HG02870 (cell line): ENCODE measurements around the gene WNK2.
"Not testable (repeated sequence)": the region's sequence is repeated elsewhere in the genome, so short reads cannot be mapped to it uniquely, and the experiment has no call there.

ENCODE experiments used
- ATAC-seq: cut with Tn5 transposase; IDR thresholded peaks from one replicate; pipeline ENCODE4 v1.9.1; 2021; ENCODE audit warnings: mild to moderate bottlenecking, moderate library complexity; ENCODE audit not compliant: unreplicated experiment

The WNK2 gene

GRCh38 chr9:93233033-93233432 is 49.1 kb downstream of the WNK2 start:
- no peak for ATAC-seq

DNA sequence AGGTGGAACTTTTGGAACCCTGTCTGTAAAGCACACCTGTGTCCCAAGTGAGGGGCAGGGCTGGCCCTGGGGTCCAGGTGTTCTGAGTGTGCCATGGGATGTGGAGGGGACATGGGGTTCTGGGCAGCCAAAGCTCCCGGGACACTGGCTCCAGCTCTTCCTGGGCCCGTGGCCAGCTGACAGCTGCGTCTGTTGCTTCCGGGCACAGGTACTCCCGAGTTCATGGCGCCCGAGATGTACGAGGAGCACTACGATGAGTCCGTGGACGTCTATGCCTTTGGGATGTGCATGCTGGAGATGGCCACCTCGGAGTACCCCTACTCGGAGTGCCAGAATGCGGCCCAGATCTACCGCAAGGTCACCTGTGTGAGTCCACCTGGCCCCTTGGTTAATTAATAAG is 50.7 kb downstream of the WNK2 start:
- no peak for ATAC-seq

GRCh38 chr9:93235300-93235960 is 51.5 kb downstream of the WNK2 start:
- ATAC-seq, result no peak

GRCh38 chr9:93236541-93237206 is 52.7 kb downstream of the WNK2 start:
- no peak for ATAC-seq

- ATAC-seq, result no peak
Observed at GRCh38 chr9:93237540-93237939, 53.6 kb downstream of the WNK2 start.

DNA sequence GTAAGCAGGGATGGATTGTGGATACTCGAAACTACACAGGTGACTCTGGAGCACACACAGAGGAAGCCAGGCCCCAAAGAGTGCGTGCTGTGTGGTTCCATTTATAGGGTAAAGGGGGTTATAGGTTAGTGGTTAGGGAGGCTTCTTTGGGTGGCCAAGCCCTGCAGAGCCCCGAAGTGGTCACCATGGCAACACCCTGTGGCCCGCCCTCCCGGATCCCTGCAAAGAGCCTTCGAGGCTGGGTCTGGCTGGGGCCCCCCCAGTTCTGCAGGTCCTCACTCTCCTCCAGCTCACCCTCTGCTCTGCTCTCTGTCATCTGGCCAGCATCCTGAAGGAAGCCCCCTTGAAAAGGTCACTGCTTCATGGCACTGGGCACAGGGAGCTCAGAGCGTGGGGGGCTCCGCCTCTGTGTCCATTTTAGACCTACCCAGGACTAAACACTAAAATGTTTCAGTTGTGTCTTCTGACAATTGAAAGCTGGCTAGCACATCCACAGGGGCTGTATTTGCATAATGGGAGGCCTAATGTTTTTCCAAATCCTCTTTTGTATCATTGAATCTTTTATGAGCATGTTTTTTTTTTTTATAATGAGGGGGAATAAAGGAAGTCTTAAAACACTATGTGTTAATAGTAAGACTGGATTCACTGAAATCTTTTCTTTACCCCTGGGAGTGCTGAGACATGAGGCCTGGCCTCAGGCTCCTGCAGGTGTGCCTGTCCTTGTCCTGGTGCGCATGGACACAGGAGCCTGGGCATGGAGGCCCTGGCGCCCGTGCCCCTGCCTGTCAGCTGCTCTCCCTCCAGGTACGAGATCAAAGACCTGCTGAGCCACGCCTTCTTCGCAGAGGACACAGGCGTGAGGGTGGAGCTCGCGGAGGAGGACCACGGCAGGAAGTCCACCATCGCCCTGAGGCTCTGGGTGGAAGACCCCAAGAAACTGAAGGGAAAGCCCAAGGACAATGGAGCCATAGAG is 55.3 kb downstream of the WNK2 start:
- ATAC-seq, result no peak

GRCh38 chr9:93240891-93241334 is 57.0 kb downstream of the WNK2 start:
- ATAC-seq, result no peak

DNA sequence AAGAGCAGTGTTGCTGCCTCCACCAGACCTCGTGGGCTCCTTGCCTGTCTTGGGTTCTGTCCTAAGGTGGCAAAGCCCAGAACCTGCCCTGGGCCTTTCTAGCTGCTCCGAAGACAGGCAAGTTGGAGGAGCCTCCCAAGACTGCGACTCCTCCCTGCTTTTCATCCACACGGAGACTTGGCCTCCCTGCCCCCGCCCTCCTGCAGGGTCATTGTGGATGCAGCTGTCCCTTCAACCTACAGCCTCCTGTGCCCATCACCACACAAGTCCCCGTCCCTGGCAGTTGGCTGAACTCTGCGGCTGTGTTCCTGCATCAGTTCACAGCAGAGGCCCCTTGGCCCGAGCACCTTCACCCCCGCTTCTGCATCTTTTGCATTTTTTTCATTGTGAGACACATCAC is 59.2 kb downstream of the WNK2 start:
- no peak for ATAC-seq

- no peak for ATAC-seq
Observed at GRCh38 chr9:93244101-93244500, 60.2 kb downstream of the WNK2 start.

GRCh38 chr9:93244510-93245436 is 60.8 kb downstream of the WNK2 start:
- no peak for ATAC-seq

- no peak for ATAC-seq
Observed at GRCh38 chr9:93245437-93245970, 61.6 kb downstream of the WNK2 start.

GRCh38 chr9:93246111-93246510 is 62.2 kb downstream of the WNK2 start:
- no peak for ATAC-seq

- no peak for ATAC-seq
Observed at GRCh38 chr9:93246526-93246925, 62.6 kb downstream of the WNK2 start.

DNA sequence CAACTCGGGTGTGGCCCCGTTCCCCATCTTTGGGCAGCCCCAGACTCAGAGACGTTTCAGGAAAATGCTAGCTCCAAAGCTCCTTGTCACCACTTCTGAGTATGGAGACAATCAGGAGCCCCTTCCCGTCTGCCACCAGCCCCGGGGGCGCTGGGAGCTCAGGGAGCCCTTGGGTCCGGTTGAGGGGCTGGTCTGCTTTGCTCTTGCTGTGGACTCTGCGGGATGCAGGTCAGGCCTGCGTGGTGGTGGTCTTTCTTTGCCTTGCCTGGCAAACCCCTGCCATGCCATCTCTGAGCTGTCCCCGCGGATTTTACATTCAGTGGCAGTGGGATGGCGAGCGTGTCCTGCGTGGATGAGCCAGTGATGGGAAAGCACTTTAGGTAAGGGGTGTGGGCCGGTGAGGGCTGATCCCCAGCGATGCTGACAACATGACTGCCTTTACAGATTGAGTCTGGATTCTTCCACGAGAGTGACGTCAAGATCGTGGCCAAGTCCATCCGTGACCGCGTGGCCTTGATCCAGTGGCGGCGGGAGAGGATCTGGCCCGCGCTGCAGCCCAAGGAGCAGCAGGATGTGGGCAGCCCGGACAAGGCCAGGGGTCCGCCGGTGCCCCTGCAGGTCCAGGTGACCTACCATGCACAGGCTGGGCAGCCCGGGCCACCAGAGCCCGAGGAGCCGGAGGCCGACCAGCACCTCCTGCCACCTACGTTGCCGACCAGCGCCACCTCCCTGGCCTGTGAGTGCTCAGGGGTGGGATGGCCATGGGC is 63.3 kb downstream of the WNK2 start:
- ATAC-seq, result no peak

- no peak for ATAC-seq
Observed at GRCh38 chr9:93247892-93248291, 64.0 kb downstream of the WNK2 start.

DNA sequence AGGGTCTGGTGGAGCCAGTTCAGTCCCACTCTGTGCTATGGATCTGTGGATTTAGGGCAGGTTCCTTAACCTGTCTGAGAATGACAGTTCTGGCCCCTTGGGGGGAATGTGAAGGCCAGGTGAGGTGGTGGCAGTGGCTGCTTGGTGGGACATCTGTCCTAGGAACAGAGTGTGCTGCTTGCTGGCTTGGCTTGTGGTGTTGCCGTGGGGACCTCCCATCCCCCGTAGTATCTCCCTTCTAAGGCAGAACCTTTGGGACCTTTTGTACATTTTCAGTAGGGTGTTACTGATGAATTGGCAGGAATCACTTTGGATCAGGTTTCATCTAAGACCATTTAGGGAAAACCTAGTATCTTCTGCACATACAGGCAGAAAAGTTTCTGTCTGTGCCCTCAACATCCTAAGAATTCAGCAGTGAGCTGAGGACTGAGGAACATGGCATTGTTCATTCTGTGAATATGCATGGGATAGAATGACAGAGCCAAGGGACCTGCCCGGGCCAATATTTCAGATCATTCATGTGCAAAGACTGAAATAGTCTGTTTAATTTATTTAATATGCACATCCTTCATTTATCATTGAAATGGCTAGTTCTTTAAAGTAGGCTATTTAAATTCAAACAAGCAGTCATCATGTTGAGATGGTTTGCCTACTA is 64.6 kb downstream of the WNK2 start:
- no peak for ATAC-seq

DNA sequence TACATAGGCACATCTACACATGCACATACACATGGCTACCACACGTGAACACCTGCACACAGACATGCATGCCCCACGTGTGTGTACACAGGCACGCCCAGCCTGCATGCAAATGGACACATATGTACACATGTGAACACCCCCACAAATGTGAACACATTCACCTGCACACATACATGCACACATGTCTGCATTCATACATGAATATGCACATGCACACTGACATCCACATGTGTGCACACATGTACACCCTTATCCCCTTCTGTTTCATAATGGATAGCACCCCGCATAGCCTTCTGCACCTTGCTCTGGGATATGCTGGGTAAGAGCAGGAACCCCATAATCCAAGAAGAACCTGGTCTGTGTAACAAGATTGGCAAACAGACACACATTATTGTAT is 66.2 kb downstream of the WNK2 start:
- ATAC-seq, result no peak

DNA sequence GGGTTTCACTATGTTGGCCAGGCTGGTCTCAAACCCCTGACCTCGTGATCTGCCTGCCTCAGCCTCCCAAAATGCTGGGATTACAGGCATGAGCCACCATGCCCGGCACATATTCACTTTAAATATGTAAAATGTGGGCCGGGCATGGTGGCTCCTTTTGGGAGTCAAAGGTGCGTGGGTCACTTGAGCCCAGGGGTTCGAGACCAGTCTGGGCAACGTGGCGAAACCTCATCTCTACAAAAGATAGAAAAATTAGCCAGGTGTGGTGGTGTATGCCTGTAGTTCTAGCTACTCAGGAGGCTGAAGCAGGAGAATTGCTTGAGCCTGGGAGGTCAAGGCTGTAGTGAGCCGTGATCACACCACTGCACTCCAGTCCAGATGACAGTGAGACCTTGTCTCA is 67.4 kb downstream of the WNK2 start:
- not testable (repeated sequence) for ATAC-seq
